Fibroblast of pulmonary artery (primary cell): ENCODE results near the gene CRABP2.

Source experiments
- DNase-seq: peaks from one replicate; pipeline ENCODE4 v3.0.0-alpha.2; 2010; ENCODE audit warnings: low read depth
- H3K4me3 ChIP-seq: replicated peaks from 2 replicates; pipeline ENCODE4 v1.5.1; 2011; ENCODE audit warnings: low read depth, mild to moderate bottlenecking, control low read depth, low read length, moderate library complexity
- TF ChIP-seq, protein P1 (sequence below): IDR thresholded peaks from 2 replicates; pipeline ENCODE4 v1.5.1; 2011; ENCODE audit warnings: mild to moderate bottlenecking, control low read depth, low read length, inconsistent platforms; ENCODE audit errors: missing control alignments

CRABP2 gene

DNA sequence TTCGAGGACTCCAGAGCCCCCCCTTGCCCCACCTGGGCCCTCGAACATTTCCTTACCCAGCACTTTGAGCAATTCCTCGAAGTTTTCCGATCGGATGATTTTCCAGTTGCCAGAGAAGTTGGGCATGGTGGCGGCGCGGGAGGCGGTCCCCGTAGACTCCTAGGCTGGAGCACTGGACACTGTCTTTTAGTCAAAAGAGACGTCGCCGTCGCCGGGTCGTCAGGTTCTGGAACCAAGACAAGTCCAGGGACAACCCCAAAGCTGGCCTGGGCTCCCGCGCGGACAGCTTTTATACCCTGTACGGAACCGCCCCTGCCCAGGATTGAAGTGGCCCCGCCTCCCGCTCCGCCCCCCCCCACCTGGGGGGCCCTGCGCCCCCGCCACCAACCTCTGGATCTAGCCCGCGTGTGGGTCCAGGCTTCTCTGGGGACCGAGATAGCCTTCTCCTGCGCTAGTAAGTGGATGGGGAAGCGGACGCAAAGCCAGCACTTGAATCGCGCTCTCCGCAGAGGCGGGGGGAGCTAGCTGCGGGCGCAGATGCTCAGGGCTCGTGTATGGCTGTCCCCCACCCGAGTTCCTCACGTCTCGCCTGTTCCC, at the start of gene CRABP2:
Gene CRABP2 (minus strand): TSS at position 263 of the 597 bp plus-strand sequence. CDS start 137 bp downstream, at position 126.
- DNase-seq, result no peak

DNA sequence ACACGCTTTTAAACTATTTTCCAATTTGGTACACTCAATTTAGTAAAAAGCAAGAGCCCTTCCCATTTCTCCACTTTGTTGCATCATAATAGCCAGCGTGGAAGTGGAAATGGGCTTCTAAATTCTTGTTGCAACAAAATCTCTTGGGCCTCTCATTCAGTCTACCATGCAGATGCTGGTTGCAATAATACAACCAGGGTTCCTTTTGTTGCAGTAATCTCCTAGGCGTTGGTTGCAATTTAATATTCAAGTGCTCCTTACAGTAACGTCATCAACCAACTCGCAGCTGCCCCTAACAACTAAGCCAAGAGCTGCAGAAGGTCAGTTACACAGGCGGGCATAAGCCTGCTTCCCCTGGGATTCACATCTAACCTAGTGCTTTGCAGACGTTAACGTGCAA, 48.8 kb upstream of the CRABP2 start:
- no peak overlapping the region for H3K4me3 ChIP-seq
- DNase-seq, result no peak
- TF ChIP-seq, protein P1, sequence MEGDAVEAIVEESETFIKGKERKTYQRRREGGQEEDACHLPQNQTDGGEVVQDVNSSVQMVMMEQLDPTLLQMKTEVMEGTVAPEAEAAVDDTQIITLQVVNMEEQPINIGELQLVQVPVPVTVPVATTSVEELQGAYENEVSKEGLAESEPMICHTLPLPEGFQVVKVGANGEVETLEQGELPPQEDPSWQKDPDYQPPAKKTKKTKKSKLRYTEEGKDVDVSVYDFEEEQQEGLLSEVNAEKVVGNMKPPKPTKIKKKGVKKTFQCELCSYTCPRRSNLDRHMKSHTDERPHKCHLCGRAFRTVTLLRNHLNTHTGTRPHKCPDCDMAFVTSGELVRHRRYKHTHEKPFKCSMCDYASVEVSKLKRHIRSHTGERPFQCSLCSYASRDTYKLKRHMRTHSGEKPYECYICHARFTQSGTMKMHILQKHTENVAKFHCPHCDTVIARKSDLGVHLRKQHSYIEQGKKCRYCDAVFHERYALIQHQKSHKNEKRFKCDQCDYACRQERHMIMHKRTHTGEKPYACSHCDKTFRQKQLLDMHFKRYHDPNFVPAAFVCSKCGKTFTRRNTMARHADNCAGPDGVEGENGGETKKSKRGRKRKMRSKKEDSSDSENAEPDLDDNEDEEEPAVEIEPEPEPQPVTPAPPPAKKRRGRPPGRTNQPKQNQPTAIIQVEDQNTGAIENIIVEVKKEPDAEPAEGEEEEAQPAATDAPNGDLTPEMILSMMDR, result no peak

More for the DNA sequence above, at the start of gene CRABP2:
- TF ChIP-seq, protein P1, result no peak
- H3K4me3 ChIP-seq, result peak within 1 kb of the TSS; percentile 23

DNA sequence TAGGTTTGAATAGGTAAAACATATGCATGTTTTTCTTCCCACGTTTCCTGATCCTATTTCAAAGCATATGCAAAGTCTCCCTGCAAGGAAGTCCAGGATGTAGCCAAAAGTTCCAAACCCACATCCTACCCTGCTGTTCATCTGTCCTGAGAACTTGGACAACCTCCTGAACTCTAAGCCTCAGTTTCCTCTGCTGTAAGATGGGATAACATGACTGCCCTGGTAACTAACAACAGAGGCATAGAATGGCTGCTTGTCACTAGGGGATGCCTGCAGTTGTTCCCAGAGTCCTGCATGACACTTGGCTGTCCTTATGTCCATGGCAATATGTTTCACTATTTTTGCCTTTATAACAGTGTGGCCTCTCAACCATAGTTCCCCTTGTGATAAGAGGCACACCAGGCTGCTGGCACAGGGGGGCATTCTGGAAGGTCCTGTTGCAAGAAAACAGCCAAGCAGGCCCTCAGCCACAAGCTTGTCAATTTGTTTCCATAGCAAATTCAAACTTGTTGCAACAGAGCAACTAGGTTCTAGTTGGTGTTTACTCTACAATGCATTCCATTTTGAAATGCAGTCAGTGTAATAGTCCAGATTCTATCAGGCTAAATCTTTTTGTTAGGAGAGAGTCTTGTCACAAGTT, 47.6 kb upstream of the CRABP2 start:
- DNase-seq, result peak; percentile 46
- peak overlapping the region; percentile 93 for H3K4me3 ChIP-seq
- TF ChIP-seq, protein P1, result no peak

DNA sequence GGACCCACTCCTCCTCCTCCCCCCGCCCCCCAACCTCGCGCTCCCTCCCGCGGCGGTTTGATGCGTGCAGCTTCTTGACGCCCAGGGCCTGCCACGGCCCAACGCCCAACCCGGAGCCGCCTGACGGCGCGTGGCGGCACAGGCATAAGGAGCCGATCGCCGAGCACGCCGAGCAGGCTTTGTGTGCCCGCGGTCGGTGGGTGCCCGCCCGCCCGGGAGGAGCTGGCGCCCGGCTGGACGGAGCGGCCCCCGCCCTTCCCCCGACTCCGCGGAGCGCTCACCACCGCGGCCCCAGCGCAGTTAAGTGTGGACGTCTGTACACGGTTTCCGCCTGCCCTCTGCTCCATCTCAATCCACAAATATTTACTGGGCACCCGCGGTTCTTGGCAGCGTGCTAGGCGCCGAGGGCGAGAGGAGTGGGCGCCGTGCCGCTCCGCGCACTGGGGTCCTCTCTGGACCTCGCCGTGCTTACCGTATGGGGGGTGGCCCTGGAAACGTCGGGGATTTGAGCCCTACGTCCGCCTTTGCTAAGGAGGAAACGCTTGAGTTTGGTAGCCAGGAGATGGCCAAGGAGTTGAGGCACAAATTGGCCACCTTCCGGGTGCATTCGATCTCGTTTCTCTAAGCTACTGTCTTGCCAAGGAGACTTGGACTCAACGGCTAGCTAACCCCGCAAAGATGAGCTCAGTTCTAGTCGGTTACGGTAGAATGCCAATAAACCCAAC, 46.5 kb upstream of the CRABP2 start:
- DNase-seq, result peak; percentile 97
- TF ChIP-seq, protein P1, result no peak
- peak overlapping the region; percentile 93 for H3K4me3 ChIP-seq

DNA sequence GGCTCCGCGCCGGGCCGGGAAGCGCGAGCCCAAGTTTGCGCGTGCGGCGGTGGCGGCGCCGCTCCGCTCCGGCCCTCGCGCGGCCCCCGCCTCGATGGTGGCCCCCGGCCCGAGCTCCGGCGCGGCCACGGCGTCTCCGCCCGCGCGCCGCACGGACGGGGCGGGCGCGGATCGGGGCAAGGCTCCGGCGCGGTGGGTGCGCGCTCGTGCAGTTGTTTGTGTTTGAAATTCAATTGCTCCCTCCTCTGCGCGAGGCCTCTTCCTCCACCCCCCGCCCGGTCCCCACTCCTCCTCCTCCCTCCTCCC, 46.0 kb upstream of the CRABP2 start, which contains the start of gene HDGF:
Gene HDGF (minus strand): TSS at position 225 of the 306 bp plus-strand sequence. CDS start 246 bp downstream, outside the sequence.
- no peak for DNase-seq

DNA sequence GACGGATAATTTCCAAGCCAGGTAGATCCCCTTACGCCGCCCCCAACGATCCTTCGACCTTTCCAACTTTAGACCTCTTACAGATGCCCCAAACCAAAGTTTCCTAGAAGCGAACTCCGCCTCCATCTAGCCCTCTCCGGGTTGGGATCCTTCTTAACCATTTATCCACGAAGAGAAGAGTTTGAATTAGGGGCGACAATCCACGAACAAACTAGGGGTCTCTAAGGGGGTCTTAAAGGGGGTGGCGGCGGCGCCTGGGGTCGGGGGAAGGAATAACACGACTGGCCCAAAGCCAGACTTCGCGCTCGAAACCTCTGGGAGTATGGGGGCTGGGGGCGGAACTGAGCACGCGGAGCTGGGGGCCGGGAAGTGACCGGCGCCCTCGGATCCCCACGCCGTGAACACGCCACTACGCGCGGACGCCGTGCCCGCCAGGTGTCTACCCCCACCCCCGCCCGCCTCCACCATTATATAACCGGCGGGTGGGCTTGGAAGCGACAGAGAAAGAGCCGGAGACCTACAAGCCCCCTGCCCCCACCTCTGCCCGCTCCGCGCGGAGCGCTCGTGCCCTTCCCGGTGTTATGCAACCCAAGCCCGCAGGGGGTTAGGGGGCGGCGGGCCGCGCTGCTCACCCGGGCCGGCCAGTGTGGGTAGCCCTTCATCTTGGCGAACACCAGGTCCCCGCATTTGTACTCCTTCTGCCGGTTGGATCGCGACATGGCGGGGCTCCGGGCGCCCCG, 45.5 kb upstream of the CRABP2 start:
- no peak for DNase-seq
- H3K4me3 ChIP-seq, result peak overlapping the region; percentile 93
- TF ChIP-seq, protein P1, result no peak

More for the DNA sequence above, 46.0 kb upstream of the CRABP2 start, which contains the start of gene HDGF:
- H3K4me3 ChIP-seq, result peak within 1 kb of the TSS; percentile 93
- TF ChIP-seq, protein P1, result no peak
